Vagina (tissue), 2 donors: ENCODE data around the gene C22orf31. TPM values are rescaled to one million over a fixed set of nuclear protein-coding genes. Genes with fewer than 3 reads are reported as not detected.

Experiments used
- DNase-seq, 2 donors: peaks; one replicate each; pipeline ENCODE4 v3.0.0-alpha.2; 2017; ENCODE audit errors: extremely low spot score in 2 of 2
- H3K27ac ChIP-seq: fragments of 200-600 bp; sonication (generic); one replicate; pipeline ENCODE4 v1.5.1; 2019
- H3K27me3 ChIP-seq: fragments of 200-600 bp; sonication (generic); one replicate; pipeline ENCODE4 v1.5.1; 2019
- H3K36me3 ChIP-seq, 2 donors: fragments of 200-600 bp; sonication (generic); one replicate each; pipeline ENCODE4 v1.5.1; 2017 to 2019
- H3K4me1 ChIP-seq: fragments of 200-600 bp; sonication (generic); one replicate; pipeline ENCODE4 v1.5.1; 2019
- H3K4me3 ChIP-seq, 2 donors: fragments of 200-600 bp; sonication (generic); 1 replicate in 1 of 2; 2 replicates in 1 of 2; pipeline ENCODE4 v1.5.1; 2016 to 2019
- H3K9me3 ChIP-seq: fragments of 200-600 bp; sonication (generic); one replicate; pipeline ENCODE4 v1.5.1; 2019
- CTCF ChIP-seq, 3 experiments: fragments of 450-650 bp in 2 of 3; fragments of 200-600 bp in 1 of 3; sonication (generic) in 1 of 3; IDR thresholded peaks; one replicate each; pipeline ENCODE4 v1.5.1; 2017 to 2019; ENCODE audit warnings: antibody characterized with exemption in 3 of 3, mild to moderate bottlenecking in 2 of 3, moderate library complexity in 2 of 3
- POLR2A ChIP-seq, 2 donors: fragments of 450-650 bp; IDR thresholded peaks; one replicate each; pipeline ENCODE4 v1.6.1; 2017; ENCODE audit warnings: antibody characterized with exemption in 2 of 2, mild to moderate bottlenecking in 2 of 2, moderate library complexity in 2 of 2
- POLR2AphosphoS5 ChIP-seq, 2 donors: sonication (generic); formaldehyde crosslinking; IDR thresholded peaks; one replicate each; pipeline ENCODE4 v1.9.0; 2017; ENCODE audit warnings: antibody characterized with exemption in 2 of 2, mild to moderate bottlenecking in 2 of 2, low read depth in 1 of 2; ENCODE audit not compliant: insufficient read depth in 1 of 2
- intact Hi-C: fragments of 100-400 bp; cut with DNase I; formaldehyde crosslinking; loops from one replicate; pipeline ENCODE4 v1.15.1; 2023
- total RNA-seq: library from RNA; depleted of rRNA; stranded (reverse); fragments of >200 nt; gene quantifications from one replicate; pipeline ENCODE4 v1.2.3, GENCODE V29; 2016

Gene C22orf31
- total RNA-seq, 1 donor from 2014 or later = not detected

GRCh38 chr22:29072193-29072978 lies 10.8 kb upstream of the C22orf31 start:
- Histone ChIP-seq H3K9me3 (no peaks in the 10 kb centered on the region), H3K27ac (peak overlapping the region; percentile 60), H3K36me3 (no peaks in the 10 kb centered on the region), H3K4me3 (peak overlapping the region; percentile 79 to 82), H3K4me1 (peaks cover 45% of the 10 kb centered on the region), H3K27me3 (no peaks in the 10 kb centered on the region)
- no peak for DNase-seq
- TF ChIP-seq POLR2AphosphoS5 (IDR thresholded peaks at IDR 0.05; ENCODE audit: insufficient read depth in 1 of 2, low read depth in 1 of 2) (peak; percentile 13 to 32), CTCF (IDR thresholded peaks at IDR 0.05) (no peak), POLR2A (IDR thresholded peaks at IDR 0.05) (no peak)
- intact Hi-C loops = no loop called here

- Histone ChIP-seq H3K36me3 (no peaks in the 10 kb centered on the region), H3K4me3 (peak overlapping the region; percentile 79 to 82), H3K27me3 (no peaks in the 10 kb centered on the region), H3K9me3 (no peaks in the 10 kb centered on the region), H3K4me1 (peaks cover 43% of the 10 kb centered on the region), H3K27ac (peak overlapping the region; percentile 60)
- DNase-seq = no peak
- TF ChIP-seq POLR2A (IDR thresholded peaks at IDR 0.05) (no peak), CTCF (IDR thresholded peaks at IDR 0.05) (no peak), POLR2AphosphoS5 (IDR thresholded peaks at IDR 0.05; ENCODE audit: insufficient read depth in 1 of 2, low read depth in 1 of 2) (peak in 1 of 2 donors; percentile 4)
- intact Hi-C loops = no loop called here
These were observed 9.8 kb upstream of the C22orf31 start for GRCh38 chr22:29071261-29072045.

- no peak for TF ChIP-seq CTCF (IDR thresholded peaks at IDR 0.05)
- TF ChIP-seq POLR2A (IDR thresholded peaks at IDR 0.05) = no peak
- TF ChIP-seq POLR2AphosphoS5 (IDR thresholded peaks at IDR 0.05; ENCODE audit: insufficient read depth in 1 of 2, low read depth in 1 of 2) = no peak
- Histone ChIP-seq H3K27ac (peak overlapping the region; percentile 60), H3K27me3 (no peaks in the 10 kb centered on the region), H3K4me1 (peaks cover 39% of the 10 kb centered on the region), H3K9me3 (no peaks in the 10 kb centered on the region), H3K4me3 (no peak overlapping the region), H3K36me3 (no peaks in the 10 kb centered on the region)
- no peak for DNase-seq
- intact Hi-C loops = no loop called here
These were observed 8.9 kb upstream of the C22orf31 start for GRCh38 chr22:29070490-29070889.

GRCh38 chr22:29069463-29069862 lies 7.8 kb upstream of the C22orf31 start:
- intact Hi-C loops = no loop called here
- no peak overlapping the region for H3K27ac ChIP-seq
- no peak for DNase-seq
- H3K4me1 ChIP-seq = peaks cover 29% of the 10 kb centered on the region
- H3K36me3 ChIP-seq = no peaks in the 10 kb centered on the region
- no peak for TF ChIP-seq CTCF (IDR thresholded peaks at IDR 0.05)
- no peak for TF ChIP-seq POLR2AphosphoS5 (IDR thresholded peaks at IDR 0.05; ENCODE audit: insufficient read depth in 1 of 2, low read depth in 1 of 2)
- TF ChIP-seq POLR2A (IDR thresholded peaks at IDR 0.05) = no peak
- H3K4me3 ChIP-seq = no peak overlapping the region
- H3K9me3 ChIP-seq = no peaks in the 10 kb centered on the region
- no peaks in the 10 kb centered on the region for H3K27me3 ChIP-seq
